Muscle of back (tissue), 11 donors: Measurements from ENCODE around the gene NANOS3. TPM values are rescaled to one million over a fixed set of nuclear protein-coding genes. Genes with fewer than 3 reads are reported as not detected.
A peak's percentile ranks its signal among the peaks of the same experiment; 100 is the strongest.
"Not testable (repeated sequence)": the region's sequence is repeated elsewhere in the genome, so short reads cannot be mapped to it uniquely, and the experiment has no call there.

Experiments used
- DNase-seq, 3 donors: peaks; one replicate each; pipeline versions ENCODE4 v3.0.0 to v3.0.0-alpha.2; 2013
- polyA plus RNA-seq, 10 donors: library from polyadenylated mRNA; unstranded; fragments of 120-200 nt; gene quantifications; one replicate each; pipeline ENCODE4 v1.2.1, GENCODE V29; 2013; ENCODE audit not compliant: insufficient read length in 10 of 10

The NANOS3 gene
- polyA plus RNA-seq, 10 donors = 0.57 to 2.0 (median 1.3) TPM

GRCh38 chr19:13842291-13843103, 34.4 kb upstream of the NANOS3 start:
- DNase-seq = peak; percentile 83 to 94 (median 89)

- DNase-seq = peak in 1 of 3 donors; percentile 63
Observed at GRCh38 chr19:13843104-13843921, 33.6 kb upstream of the NANOS3 start.

GRCh38 chr19:13844130-13844631, 32.8 kb upstream of the NANOS3 start:
- no peak for DNase-seq

GRCh38 chr19:13846557-13847406, 30.2 kb upstream of the NANOS3 start:
- peak; percentile 93 to 98 (median 96) for DNase-seq

DNA sequence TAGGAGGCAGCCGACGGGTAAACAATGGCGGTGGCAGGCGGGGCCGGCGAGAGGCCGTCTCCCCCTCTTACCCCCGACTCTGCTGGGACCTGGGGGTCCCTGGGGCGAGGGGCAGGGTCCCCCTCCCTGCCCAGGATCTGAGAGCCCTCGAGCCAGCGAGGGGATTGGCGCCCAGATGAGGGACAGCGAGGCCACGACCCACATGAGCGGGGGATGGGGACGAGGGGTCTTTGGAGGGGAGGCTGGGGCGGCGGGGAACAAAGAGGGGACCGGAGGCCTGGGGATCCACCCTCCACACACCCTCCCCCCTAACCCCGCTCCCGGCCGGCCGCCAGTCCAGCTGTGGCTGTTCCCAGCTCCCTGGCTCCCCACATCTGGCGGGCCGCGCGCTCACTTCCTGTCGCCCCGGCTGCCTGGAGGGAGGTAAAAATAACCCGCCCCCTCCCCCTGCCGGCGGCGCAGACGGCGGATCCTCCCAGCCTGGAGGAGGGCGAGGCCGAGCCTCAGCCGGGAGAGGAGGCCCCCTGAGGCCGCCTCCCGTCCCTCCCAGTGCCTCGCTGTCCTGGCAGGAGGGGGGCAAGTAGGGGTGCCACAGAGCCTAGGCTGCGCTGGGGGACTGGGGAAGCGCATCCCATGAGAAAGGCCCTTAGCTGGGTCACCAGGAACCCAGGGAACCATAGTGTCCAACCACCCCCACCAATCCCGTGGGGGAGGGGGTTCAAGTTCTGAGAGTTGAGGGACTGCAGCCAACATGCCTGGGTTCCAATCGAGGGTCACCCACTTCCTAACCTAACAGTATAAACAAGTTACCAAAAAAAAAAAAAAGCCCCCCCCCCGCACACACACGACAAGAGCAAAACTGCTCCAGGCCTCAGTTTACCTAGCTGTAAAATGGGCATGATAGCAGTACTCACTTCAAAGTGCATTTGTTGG, 29.3 kb upstream of the NANOS3 start:
- peak; percentile 94 to 99 (median 96) for DNase-seq

DNA sequence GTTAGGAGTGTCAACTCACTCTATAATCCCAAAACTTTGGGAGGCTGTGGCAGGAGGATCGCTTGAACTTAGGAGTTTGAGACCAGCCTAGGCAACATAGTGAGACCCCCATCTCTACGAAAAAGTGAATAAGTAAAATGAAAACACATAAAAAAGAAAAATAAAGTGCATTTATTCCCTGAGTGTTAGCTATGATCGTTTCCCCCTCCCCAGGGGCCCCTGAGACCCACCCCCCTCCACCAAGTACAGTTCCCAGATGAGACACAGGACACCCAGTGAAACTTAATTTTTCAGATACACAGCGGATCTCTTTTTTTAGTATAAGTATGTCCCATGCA, 28.6 kb upstream of the NANOS3 start:
- DNase-seq = no peak

DNA sequence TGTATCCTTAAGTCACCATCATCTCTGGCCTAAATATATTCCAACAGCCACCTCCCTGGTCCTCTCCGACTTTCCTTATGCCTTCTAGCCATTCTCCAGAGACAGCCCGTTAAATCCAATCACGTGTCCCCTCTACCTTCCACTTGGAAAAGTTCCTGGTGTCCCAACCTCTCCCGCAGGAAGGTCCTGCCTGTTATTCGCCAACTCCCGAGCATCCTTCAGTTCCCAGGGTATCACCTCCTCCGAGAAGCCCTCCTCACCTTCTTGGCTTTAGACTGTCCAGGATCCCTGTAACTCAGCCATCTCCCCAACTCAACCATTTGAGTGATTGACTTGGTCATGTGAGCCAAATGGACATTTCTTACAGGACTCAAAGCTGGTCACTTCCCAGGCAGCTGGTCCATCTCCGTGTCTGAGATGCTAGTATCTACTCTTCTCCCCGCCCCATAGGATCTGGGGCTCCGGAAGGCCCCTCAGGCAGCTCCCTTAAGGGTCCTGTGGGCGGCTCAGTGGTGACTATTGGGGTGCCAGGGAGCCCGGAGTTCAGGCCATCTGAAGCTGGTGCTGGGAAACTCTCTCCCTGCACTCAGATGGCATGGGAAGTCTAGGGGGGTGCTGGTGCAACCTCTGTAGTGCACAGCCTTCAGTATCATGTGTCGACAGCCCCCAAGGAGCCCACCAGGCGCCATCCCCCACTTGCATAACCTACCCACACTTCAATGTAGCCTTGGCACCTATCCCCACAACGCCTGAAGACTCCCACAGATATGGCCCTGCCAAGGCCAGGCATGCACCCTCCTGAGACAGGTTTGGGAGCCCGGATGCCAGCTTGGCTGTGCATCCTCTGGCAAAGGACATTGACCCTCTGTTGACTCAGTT, 27.9 kb upstream of the NANOS3 start:
- DNase-seq = peak in 1 of 3 donors; percentile 61

DNA sequence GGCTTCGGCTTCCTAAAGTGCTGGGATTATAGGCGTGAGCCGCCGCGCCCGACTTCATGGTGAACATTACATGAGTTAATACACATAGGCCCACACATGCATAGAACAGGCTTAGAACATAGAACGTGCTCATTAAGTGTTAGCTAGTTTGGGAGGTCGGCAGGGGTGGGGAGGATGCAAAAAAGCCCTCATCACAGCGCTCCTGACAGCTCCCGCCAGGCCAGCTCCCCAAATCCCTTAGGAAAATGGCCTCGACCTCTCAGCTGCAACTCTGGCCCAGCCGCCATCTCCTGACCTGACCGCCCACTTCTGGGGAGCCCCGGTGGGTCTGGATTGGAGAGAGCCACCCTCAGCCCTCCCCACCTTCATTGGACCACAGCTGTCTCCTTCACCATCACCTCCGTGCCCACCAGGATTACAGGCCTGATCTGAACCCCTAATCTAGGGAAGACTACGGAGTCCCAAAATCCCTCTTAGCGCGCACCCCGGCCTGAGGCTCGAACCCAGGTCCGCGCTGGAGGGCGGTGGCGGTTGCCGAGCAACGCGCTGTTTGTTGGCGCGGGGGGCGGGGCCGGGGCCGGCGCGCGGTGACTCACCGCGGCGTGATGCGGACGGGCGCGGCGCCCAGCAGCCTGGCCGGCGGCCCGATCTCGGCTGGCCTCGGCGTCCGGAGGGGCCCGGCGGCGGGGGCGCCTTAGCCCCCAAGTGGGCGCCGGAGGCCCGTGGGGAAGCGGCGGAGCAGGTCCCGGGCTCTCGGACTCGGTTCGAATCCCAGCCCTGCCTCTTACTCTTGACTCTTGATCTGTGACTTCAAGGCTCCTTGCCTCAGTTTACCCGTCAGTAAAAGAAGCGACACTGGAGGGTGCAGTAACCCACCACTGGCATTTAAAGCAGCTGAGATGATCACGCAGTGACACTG, 26.7 kb upstream of the NANOS3 start:
- DNase-seq = peak; percentile 83 to 94 (median 92)

DNA sequence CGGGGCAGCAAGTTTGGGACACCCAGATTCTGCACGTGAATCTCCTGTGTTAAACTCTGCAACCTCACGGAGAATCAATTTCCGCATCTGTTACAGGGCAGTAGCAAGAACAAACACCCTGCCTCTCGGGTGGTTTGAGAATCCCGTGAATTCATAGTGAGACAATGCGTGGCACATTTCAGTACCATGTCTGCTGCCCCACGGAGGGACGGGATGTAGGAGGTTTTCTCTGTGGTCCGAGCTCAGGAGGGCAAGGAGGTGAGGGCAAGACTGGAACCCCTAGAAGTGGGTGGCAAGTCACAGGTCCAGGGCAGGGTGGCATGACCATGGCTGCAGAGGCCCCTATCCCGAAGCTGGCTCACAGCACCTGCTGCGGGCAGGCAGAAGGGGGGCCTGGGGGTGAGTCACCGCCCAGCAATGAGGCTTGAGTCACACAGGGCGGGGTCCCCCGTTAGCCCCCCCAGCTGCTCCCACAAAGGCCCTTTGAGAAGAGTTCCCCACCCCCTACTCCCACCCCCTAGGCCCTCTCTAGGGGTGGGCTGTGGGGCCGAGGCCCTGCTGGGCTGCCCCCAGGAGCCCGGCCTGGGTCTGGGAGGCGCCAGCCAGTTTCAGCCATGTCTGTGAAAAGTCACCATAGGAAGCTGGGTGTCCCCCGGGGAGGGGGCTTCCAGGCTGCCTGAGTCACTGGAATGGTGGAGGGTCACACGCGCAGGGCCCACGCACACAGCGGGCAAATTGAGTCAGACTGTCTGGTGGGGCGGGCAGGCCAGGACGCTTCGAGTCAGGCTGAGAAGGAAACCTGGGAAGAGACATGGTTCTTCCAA, 25.8 kb upstream of the NANOS3 start:
- DNase-seq = peak; percentile 83 to 93 (median 92)

DNA sequence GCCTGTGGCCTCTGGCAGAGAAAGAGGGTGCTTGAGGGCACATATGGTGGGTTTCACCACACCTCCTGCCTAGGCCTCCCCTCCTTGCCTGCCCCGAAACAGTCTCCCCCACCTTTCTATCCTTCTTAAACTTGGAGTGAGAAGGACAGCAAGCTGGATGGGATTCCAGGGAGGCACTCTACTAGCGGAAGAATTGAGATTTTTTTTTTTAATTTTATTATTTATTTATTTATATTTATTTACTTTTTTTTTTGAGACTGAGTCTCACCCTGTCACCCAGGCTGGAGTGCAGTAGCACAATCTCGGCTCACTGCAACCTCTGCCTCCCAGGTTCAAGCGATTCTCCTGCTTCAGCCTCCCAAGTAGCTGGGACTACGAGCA, 25.2 kb upstream of the NANOS3 start:
- DNase-seq = peak in 1 of 3 donors; percentile 54

- DNase-seq = not testable (repeated sequence)
Observed at GRCh38 chr19:13852171-13852707, 24.7 kb upstream of the NANOS3 start.

GRCh38 chr19:13856497-13856896, 20.4 kb upstream of the NANOS3 start:
- DNase-seq = no peak

- no peak for DNase-seq
Observed at GRCh38 chr19:13859361-13859880, 17.5 kb upstream of the NANOS3 start.

GRCh38 chr19:13860679-13861391, 16.1 kb upstream of the NANOS3 start:
- DNase-seq = no peak

- DNase-seq = peak in 1 of 3 donors; percentile 69
Observed at GRCh38 chr19:13861392-13861713, 15.6 kb upstream of the NANOS3 start.
